RWPE2 (cell line): ENCODE data around the gene LGALS1.

Experiments
- ATAC-seq: fragments of 200-7000 bp; cut with Tn5 transposase; 3 replicates; pipeline ENCODE4 v1.9.1; 2021; ENCODE audit warnings: low read depth
- DNase-seq: peaks from one replicate; pipeline ENCODE4 v3.0.0-alpha.2; 2020; ENCODE audit warnings: low spot score
- H3K27ac ChIP-seq: fragments of 450-650 bp; 2 replicates; pipeline ENCODE4 v1.5.1; 2017; ENCODE audit warnings: mild to moderate bottlenecking; ENCODE audit not compliant: poor library complexity, severe bottlenecking
- H3K27me3 ChIP-seq: fragments of 250-450 bp; sonication (Bioruptor Pico); 2 replicates; pipeline ENCODE4 v1.5.1; 2021; ENCODE audit warnings: mild to moderate bottlenecking, moderate library complexity; ENCODE audit not compliant: insufficient read depth, poor library complexity, severe bottlenecking
- H3K36me3 ChIP-seq: fragments of 250-450 bp; sonication (Bioruptor Pico); 2 replicates; pipeline ENCODE4 v1.5.1; 2020; ENCODE audit warnings: low read depth, mild to moderate bottlenecking, moderate library complexity
- H3K4me1 ChIP-seq: fragments of 250-450 bp; sonication (Bioruptor Pico); 2 replicates; pipeline ENCODE4 v1.5.1; 2021; ENCODE audit warnings: mild to moderate bottlenecking, moderate library complexity; ENCODE audit not compliant: insufficient read depth, poor library complexity, severe bottlenecking
- H3K4me3 ChIP-seq: fragments of 250-450 bp; sonication (Bioruptor Pico); 2 replicates; pipeline ENCODE4 v1.5.1; 2021; ENCODE audit warnings: mild to moderate bottlenecking, moderate library complexity; ENCODE audit not compliant: severe bottlenecking
- H3K9me3 ChIP-seq: fragments of 250-450 bp; sonication (Bioruptor Pico); 2 replicates; pipeline ENCODE4 v1.5.1; 2021; ENCODE audit warnings: mild to moderate bottlenecking, moderate library complexity; ENCODE audit not compliant: severe bottlenecking
- CTCF ChIP-seq: fragments of 450-650 bp; IDR thresholded peaks from one replicate; pipeline ENCODE4 v1.5.1; 2017; ENCODE audit warnings: mild to moderate bottlenecking, moderate library complexity; ENCODE audit not compliant: poor library complexity, severe bottlenecking

Gene LGALS1

GRCh38 chr22:37643225-37643847 lies 32.1 kb upstream of the LGALS1 start:
- DNase-seq, result peak; percentile 69
- no peaks in the 10 kb centered on the region for H3K9me3 ChIP-seq
- ATAC-seq, result peak; percentile 56; the same call in 2 of the 3 replicates
- H3K27ac ChIP-seq, result no peak overlapping the region
- peaks cover 73% of the 10 kb centered on the region for H3K36me3 ChIP-seq
- no peak overlapping the region for H3K4me3 ChIP-seq
- no peaks in the 10 kb centered on the region for H3K27me3 ChIP-seq
- peaks cover 8% of the 10 kb centered on the region for H3K4me1 ChIP-seq
- TF ChIP-seq CTCF, result peak; percentile 93

- no peak for TF ChIP-seq CTCF
- H3K36me3 ChIP-seq, result peaks cover 97% of the 10 kb centered on the region
- peak; percentile 51 for DNase-seq
- no peak overlapping the region for H3K27ac ChIP-seq
- H3K4me3 ChIP-seq, result no peak overlapping the region
- H3K4me1 ChIP-seq, result no peaks in the 10 kb centered on the region
- H3K9me3 ChIP-seq, result no peaks in the 10 kb centered on the region
- no peak for ATAC-seq
- no peaks in the 10 kb centered on the region for H3K27me3 ChIP-seq
These were observed 28.1 kb upstream of the LGALS1 start for GRCh38 chr22:37647317-37647716.

- Histone ChIP-seq H3K27me3 (no peaks in the 10 kb centered on the region), H3K36me3 (peaks cover 95% of the 10 kb centered on the region), H3K4me1 (no peaks in the 10 kb centered on the region), H3K4me3 (no peak overlapping the region), H3K9me3 (no peaks in the 10 kb centered on the region), H3K27ac (no peak overlapping the region)
- no peak for ATAC-seq
- TF ChIP-seq CTCF, result no peak
- no peak for DNase-seq
These were observed 27.5 kb upstream of the LGALS1 start for GRCh38 chr22:37647928-37648327.

- ATAC-seq, result no peak
- peaks cover 74% of the 10 kb centered on the region for H3K36me3 ChIP-seq
- H3K9me3 ChIP-seq, result no peaks in the 10 kb centered on the region
These were observed 24.8 kb upstream of the LGALS1 start for GRCh38 chr22:37650463-37651136.

More at GRCh38 chr22:37650463-37651136, 24.8 kb upstream of the LGALS1 start:
- Histone ChIP-seq H3K4me1 (no peaks in the 10 kb centered on the region), H3K27ac (no peak overlapping the region), H3K4me3 (no peak overlapping the region), H3K27me3 (no peaks in the 10 kb centered on the region)
- TF ChIP-seq CTCF, result no peak
- DNase-seq, result no peak
